ENCODE measurements around the gene POLK.

The POLK gene

DNA sequence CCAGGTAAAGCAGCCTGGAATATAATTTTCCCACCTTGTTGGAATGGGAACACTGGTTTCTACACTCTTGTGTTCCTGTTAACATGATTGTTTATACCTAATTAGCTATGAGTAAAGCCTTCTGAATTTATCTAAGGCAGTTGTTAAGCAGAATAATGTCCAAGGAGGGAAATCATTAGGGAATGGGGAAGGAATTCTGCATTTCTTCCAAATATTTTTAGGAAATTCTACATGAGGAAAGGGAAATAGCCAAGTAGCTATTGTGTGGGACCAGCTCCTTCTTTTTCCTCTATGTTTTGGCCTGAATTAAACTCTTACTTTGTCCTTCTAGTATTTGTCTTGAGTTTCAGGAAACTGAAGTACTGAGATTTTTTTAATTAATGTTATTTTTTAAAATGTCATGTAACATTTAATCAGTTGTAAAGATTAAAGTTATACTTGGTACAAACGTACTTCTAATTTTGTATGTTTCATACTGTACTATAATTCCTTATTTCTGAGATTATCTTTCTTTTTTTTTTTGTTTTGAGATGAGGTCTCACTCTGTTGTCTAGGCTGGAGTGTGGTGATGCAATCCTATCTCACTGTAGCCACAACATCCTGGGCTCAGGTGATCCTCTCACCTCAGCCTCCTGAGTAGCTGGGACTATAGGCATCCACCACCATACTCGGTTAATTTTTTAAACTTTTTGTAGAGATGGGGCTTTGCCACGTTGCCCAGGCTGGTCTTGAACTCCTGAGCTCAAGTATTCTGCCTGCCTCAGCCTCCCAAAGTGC, 128.0 kb downstream of the POLK start:
- TF ChIP-seq MYC (IDR thresholded peaks at IDR 0.05; ENCODE audit: low read depth, low read length) (no peak), MAX (IDR thresholded peaks at IDR 0.05; ENCODE audit: low read depth, low read length) (no peak), POLR2A (IDR thresholded peaks at IDR 0.05; ENCODE audit: extremely low read depth, insufficient read length) (no peak), CTCF (IDR thresholded peaks at IDR 0.05; ENCODE audit: low read depth, low read length) (no peak)
- H3K4me3 ChIP-seq (ENCODE audit: low read depth, low read length), result no peak overlapping the region
- DNase-seq (ENCODE audit: low read depth), result no peak

GRCh38 chr5:75640395-75640794, 128.7 kb downstream of the POLK start:
- H3K4me3 ChIP-seq (ENCODE audit: low read depth, low read length), result no peak overlapping the region
- DNase-seq (ENCODE audit: low read depth), result no peak
- TF ChIP-seq MAX (IDR thresholded peaks at IDR 0.05; ENCODE audit: low read depth, low read length) (no peak), POLR2A (IDR thresholded peaks at IDR 0.05; ENCODE audit: extremely low read depth, insufficient read length) (no peak), CTCF (IDR thresholded peaks at IDR 0.05; ENCODE audit: low read depth, low read length) (no peak), MYC (IDR thresholded peaks at IDR 0.05; ENCODE audit: low read depth, low read length) (no peak)

GRCh38 chr5:75640826-75641225, 129.1 kb downstream of the POLK start:
- no peak for TF ChIP-seq MYC (IDR thresholded peaks at IDR 0.05; ENCODE audit: low read depth, low read length)
- H3K4me3 ChIP-seq (ENCODE audit: low read depth, low read length), result no peak overlapping the region
- DNase-seq (ENCODE audit: low read depth), result no peak

DNA sequence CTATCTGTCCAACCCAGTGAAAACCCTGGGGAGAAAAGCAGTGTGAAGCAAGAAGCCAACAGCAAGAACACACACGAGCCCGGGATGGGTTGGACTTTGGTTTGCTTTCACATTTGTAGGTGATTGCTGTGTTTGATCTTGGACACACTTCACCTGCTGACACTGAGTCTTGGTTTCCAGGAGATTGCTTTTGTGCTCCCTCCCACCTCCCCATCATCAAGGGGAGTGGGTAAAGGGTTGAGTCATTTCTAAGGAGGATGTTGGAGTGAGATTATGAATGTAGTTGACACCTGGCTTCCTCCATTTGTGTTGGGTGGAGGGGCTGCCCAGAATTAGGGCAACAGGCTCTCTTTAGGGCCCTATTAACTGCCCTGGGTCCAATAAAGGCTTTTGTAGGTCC, 137.0 kb downstream of the POLK start:
- no peak for DNase-seq (ENCODE audit: low read depth)
- TF ChIP-seq MYC (IDR thresholded peaks at IDR 0.05; ENCODE audit: low read depth, low read length) (no peak), MAX (IDR thresholded peaks at IDR 0.05; ENCODE audit: low read depth, low read length) (no peak), CTCF (IDR thresholded peaks at IDR 0.05; ENCODE audit: low read depth, low read length) (no peak), POLR2A (IDR thresholded peaks at IDR 0.05; ENCODE audit: extremely low read depth, insufficient read length) (no peak)
- H3K4me3 ChIP-seq (ENCODE audit: low read depth, low read length), result no peak overlapping the region

Data from NB4 (cell line).